Retina (tissue), 1 donor: Measurements from ENCODE around the gene LRRC32.

Source experiments
- DNase-seq: peaks from one replicate; pipeline ENCODE4 v3.0.0-alpha.2; 2016

The LRRC32 gene

DNA sequence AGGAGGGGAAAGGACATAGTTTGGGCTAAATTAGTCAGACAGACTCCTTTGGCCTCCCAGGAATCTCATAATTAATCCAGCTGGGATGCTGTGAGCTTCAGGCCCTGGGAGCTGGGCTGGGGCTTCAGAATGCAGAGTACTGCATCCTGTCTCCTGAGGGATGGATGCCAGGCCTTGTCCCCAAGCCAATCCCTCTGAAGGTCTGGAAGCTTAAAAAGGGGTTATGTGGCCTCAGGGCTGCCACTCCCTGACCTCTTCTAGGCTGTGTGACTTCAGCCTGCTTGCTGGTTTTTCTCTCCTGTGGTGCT is 6.9 kb upstream of the LRRC32 start:
- no peak for DNase-seq

DNA sequence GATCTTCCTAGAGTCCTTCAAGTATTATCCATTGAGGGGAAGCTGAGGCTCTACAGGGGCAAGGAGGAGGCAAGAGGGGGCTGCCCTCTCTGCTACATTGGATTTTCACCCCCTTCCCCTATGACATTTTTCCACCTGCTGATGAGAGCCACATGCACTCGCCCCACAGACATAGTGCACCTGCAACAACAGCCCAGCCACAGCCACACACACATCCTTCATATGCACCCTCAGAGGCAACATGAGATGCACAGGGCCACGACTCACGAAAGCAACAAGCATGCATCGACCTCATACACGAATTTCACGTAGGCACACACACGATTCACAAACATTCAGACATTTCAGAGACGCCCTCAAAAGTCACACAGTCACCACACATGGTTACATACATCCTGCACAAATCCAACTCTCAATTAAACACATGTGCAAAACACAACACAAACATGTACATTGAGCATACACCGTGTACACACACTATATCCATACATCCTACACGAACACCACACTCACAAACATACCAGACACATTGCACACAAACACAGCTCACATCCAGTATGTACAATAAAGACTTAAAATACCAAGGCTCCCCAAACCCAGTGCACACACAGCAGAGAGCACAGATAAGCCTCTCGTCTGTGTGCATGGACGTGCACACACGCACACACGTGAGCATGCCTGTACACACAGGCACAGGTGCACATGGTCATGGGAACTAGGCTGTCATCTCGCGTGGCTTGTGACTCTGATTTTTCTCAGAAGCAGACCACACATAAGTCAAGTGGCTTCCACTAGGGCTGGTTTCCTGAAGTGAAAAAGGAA is 6.3 kb upstream of the LRRC32 start:
- no peak for DNase-seq

DNA sequence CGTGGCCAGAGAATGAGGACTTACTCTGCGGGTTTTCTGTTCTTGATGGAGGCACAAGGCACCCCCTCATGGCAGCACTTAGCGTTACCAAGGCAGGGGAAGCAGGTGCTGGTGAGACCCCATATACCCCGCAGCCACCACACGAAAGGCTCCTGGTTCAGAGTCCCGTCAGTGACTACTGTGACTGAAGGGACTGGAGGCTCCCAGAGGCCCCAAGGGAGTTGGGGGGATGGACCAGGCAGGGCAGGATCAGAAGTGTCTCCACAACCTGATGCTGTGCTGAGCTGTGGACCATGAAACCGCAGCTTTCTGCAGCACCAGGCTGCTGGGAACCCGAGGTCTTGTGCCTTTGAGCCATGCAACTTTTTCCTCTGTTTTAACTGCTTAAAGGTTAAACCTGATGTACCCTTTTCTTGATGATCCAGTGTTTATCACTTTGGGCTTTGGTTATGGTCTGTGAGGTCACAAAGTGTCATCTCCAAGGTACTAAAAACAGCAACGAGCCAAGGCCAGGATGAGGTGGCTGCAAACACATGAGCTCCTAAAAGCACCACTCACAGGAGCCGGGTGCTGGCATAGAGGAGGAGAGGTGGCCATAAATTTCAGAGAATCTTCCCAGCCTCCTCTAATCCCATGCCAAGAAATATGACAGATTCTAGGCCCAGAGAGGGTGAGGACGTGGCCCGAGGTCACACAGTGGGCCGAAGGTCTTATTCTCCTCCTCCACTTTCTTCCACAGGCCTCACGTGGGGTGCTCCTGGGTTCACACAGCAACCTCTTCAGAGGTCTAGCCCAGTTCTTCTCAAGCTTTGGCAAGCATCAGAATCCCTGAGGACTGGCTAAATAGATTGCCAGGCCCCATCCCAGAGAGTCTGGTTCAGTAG is 4.2 kb upstream of the LRRC32 start:
- DNase-seq: no peak

DNA sequence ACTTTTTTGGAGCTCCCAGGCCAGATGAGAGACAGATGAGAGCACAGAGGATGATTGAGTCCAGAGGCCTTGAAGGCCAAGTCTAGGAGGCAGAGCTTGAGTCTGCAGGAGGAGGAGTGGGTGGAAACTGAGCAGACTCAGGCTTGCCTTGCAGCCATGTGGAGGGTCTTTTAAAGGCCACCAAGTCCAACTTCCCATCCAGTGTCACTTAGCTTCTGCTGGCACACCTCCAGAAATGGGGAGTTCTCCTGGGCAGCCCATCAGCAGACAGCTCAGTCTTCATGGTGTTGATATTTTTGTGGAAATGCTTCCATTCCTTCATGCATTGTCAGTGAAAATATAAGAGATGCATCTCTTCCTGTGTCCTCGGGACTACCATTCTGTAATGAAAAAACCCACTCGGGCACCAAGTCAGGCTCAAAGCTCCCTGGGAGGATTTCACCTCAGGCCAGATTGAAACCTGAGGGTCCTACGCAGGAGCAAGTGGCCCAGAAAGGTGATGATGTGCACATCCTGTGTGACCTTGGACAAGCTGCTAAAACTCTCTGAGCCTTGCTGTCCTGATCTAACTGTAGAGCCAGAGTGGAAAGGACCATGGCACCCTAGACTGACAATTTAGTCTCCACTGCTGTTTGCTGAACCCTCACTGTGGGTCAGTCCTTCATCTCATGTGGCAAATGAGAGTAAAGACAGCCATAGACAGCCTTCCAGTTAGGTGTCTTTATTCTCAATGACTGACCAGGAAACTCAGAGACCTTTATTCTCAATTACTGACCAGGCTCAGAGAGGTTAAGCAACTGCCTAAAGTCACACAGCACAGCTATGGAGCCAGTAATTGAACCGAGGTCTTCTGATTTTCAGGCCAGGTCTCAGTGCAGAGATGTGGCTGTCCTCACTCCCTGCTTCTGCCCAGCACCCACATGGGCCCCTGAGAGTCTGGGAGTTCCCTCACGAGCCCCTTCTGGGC is 2.9 kb upstream of the LRRC32 start:
- DNase-seq: no peak

DNA sequence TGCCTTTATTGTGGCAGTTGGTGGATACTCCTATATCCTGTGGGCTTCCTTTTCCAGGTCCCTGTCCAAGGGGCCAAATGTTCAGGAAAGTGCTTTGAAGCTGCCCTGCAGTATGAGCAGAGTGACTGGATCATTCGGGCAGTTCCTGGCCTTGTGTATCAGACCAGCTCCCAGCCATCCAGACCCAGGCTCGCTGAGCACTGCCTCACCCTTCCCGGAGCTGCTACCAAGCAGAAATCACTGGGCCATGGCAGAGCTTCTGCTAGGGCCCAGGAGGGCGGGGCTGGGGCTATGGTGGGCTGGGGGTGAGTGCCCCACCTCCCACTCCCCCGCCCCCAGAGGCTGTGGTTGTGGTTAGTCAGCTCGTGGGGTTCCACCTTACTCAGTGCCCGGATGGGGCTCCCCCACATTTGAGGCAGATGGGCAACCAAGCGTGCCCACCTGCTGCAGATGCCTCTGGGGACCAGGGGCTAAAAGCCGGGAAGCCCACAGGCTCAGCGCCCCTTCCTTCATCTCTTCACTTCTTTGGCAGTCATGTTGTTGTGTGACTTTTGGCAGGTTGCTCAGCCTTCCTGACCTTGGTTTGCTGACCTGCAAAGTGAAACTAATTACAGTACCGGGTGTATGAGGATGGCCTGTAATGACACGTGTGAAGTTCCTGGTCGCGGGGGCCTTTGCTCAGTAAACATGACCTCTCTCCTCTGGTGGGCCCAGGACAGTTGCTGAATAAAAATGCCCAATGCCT is 2.1 kb upstream of the LRRC32 start:
- DNase-seq: no peak

DNA sequence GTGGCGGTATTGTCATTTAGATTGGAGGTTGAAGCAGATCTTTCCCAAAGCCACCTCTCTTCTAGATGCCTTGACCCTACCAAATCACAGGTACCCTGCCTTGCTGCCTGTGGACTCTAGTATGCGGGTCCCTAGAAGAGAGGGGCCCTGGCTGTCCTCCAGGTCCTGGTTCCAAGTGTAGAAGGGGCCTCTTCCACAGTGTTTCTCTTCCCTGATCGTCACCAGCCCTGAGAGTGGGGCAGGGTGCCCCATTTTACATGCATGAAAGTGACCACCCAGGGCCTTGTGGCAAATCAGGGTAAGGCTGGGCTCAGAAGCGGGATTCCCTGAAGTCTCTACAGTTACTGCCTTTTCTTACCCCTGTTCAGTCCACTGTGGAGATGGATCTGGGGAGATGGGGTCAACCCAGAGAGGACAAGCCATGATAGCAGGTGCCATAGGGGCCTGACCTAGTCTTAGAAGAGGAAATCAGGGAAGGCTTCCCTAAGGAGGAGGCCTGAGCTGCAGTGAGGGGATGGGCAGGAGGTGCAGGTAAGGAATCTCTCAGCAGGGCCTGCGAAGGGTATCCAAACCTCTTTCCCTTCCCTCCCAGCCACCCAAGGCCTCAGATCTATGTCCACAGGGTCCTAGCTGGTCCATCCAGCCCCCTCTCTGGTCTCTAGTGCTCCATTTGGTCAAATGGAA is 1.2 kb upstream of the LRRC32 start:
- DNase-seq: no peak

DNA sequence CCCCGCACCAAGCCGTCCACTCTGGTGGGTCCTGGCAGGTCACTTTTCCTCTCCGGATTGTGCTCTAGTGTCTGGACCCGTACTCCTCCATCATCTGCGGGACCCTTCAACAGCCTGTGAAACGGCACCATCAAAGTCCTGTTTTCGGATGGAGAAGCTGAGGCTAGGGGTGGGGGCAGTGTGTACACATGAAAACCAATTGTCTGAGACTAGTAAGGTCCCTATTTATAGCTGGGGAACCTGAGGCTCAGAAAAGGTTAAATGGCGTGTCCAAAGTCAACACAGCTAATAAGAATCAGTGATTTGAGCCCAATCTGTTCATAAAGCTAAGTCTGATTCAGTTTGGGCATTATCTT is 668 bp upstream of the LRRC32 start:
- no peak for DNase-seq

DNA sequence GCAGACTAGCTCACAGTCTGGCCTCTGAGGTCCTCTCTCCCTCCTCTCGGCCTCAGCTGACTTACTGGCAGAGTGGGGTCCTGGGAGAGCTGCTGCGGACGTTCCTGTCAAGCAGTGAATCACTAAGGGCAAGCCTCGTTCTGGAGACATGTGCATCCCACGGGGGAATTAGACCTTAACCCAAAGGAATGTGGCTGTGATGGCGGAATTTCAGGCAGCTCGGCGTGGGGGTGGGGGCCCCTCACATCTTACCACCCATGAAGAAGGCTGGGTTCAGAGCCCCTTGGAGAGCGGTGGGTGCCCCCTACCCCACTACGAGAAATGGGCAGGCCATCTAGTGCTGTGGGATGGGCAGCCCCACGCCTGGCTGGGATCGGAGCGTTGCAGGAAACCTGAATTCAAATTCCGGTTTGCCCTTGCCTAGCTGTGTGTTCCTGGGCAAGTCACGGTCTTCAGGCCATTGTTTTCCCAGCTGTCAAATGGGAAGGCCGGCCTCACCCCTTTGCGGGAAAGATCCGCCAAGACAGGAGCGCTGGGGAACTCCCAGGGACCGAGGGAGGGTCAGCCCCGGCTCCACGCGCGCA is 554 bp downstream of the LRRC32 start:
- DNase-seq: no peak

DNA sequence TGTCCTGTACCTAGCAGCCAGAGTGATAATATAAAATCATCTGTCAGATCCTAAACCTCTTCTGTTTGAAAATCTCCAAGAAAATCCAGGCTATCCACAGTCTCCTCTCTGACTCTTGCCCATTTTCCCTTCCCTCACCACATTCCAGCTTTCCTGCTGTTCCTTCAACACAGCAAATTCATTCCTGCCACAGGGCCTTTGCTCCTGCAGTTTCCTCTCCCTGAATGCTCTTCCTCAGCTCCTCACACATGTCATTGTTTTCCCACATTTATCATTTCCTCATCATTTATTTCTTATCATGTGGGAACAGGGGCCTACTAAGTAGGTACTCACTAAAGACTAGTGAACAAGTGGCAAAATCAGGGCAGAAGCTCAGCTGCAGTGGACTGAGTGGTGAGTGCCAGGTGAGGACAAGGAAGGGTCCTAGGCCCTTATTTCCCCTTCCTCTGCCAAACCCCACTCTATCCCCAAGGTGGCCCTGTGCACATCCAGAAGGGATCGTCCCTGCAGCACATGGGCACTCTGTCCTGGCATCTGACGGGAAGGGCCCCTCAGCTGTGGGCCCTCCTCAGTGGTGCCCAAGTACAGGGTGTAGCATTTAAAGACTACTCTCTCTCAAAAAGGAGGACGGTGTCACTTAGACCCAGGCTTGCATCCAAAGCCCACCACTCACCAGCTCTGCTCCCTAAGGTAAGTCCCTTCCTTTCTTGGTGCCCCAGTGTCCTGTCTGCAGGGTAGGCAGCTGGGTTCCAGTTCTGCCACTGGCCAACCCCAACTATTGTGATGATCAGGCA is 2.0 kb downstream of the LRRC32 start:
- no peak for DNase-seq

DNA sequence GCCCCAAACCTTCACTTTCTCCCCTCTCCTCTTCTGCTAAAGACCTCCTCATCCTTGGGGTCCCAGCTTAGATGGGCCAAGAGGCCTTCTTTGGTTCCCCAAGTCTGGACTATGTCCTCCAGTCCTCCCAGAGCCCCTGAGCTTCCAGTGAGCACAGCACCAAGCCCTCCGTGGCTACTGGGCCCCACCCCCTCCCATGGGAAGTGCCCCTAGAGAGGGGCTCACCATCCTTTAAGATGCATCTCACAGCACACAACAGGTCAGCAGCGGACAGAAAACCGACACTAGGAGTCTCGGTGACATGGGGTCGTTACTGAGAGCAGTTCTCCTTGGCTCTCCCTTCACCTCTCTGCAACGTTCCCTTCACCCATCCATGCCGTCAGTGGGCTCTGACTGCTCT is 2.7 kb downstream of the LRRC32 start:
- DNase-seq: no peak

DNA sequence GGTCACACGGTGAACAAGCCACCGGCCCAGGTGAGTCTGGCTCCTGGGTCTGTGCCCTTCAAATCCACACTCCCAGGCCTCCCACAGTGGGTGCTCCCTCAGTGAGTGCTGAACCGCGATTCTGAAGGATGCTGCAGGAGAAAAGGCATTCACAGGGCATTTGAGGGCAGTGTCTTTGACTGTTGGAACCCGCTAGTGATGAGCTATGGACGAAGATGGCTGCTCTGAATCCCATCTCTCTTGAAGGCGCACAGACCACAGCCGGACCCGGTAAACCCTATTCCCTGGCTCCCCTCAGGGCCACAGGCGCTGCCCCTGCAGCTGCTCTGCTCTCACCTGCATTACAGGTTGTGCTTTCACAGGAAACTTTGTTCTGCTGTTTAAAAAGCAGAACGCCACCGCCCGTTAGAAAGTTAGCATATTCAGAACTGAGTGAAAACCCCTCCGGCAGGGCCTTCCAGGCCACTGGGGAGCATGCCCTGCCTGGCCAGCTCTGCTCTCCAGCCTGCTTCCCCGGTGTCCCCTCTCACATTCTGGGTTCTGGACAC is 3.2 kb downstream of the LRRC32 start:
- peak; percentile 1 for DNase-seq

DNA sequence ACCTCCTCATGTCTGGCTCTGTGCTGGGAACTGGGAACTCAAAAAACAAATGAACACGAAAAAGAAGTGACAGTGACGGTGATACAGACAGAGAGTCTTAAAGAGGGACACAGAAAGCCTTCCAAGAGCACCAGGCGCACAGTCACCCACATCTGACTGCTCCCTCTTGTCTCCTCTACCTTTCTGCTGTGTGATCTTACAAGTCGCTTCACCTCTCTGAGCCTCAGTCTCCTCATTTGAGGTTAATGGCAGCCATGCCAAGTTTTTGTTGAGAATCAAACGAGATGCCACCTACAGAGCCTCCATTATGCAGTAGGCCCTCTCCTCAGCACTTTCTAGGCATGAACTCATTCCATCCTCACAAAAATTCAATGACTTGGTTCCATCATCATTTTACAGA is 3.7 kb downstream of the LRRC32 start:
- peak; percentile 1 for DNase-seq

DNA sequence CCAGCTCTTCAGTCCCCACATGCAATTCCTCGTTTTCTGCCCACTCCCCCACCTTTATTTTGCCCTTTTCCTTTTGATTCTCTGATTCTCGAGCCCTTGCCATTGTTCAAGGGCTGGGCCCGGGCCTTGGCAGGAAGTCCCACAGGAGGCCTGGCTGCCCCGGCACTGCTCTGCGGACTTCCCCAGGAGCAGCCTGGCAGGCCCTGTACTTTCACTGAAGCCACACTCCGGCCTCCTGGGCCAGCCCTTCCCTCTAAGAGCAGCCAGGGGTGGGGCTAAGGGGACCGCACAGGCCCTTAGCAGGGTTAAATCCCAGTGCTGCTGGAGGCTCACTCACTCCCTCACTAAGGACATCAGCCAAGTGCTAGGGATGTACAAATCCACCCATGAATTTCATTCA is 4.1 kb downstream of the LRRC32 start:
- DNase-seq: no peak

DNA sequence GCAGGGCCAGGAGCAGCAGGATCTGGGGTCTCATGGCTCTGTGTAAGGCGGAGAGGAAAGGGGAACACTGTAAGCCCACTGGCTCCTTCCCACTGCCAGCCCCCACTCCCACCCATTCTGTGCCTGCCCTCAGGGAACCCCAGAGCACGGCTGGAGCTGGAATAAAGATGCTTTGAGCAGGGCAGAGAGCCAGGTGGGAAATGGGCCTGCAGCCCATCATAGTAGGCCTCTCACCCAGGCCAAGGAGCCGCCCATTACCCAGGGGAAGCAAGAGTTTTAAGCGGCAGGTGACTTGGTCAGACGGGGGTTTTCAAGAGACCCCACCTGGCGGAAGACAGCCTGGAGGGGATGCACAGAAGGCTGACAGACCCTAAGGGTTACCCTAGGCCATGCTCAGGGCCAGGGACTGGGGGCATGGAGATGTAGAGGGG is 4.6 kb downstream of the LRRC32 start:
- no peak for DNase-seq

DNA sequence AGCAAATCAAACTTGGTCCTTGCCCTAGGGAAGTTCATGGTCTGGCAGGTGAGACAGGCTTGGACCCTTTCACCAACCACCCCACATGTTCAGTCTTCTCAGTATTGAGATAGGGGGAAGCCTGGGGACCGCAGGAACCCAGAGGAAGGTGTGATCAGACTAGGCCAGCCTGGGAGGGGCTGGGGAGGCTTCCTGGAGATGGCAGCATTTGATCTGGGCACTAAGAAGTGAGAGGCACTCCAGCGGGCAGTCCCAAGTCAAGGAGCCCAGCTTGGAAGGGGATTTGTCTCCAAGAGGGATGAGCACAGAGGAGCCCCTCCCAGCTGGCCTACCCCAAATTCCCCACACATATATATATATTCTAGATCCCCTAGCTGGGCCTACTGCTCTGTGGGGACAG is 5.4 kb downstream of the LRRC32 start:
- no peak for DNase-seq

DNA sequence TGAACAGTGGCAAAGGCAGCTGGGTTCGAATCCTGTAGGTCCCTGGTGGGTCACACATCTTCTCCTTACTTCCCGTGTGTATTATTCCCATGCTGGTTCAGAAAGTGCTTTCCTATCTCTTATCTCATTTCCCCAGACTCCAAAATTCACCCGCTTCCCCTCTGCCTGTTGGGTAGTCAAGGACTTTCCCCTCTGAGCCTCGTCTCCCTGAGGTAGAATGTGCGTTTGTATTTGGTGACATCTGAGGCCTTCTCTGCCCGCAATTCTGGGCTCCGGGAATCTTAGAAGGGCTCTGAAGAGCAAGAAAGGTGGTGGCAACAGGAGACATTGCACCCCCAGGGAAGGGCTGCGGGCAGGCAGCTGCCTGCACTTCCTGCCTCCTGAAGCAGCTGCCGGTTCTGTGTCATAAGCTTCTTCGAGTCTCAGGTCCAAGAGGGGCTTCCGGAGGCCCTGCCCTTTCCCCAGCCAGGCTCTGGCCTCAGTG is 5.9 kb downstream of the LRRC32 start:
- no peak for DNase-seq

DNA sequence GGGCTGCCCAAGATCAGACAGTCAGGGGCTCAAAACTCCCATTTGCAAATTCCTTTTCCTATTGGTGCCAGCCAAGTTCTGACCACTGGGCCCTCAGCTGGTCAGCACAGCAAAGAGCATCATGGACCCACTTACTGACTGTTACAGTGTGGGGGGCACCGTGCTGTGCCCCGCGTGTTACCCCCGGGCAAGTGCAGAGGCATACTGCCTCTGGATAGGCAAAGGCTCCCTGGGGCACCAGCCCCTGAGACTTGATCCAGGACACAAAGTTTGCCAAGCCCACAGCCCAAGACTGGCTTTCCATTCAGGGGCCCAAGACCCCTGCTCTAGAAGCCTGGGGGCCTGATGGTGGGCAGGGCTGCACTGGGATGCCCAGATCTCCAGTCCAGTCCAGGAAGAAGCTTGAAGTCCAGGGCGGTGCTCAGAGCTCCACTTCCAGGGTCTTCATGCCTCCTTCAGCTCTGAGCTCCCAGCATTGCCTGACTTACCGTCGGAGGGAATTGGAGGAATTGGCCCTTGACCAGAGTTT is 6.6 kb downstream of the LRRC32 start:
- DNase-seq: no peak

DNA sequence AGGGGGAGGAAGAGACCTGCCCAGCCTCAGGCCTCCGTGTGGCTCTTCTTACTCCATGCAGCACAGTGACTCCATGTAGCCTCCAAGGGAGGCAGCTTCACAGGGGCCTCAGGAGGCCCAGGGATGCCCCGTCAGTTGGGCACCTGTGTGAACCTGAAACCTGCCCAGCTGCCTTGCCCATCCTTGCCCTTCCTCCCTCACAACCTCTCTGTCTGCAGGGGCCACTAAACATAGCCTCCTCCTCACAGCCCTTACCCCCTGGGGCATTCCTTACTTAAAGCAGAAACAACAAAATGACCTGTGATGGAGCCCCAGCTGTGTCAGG is 7.1 kb downstream of the LRRC32 start:
- no peak for DNase-seq

DNA sequence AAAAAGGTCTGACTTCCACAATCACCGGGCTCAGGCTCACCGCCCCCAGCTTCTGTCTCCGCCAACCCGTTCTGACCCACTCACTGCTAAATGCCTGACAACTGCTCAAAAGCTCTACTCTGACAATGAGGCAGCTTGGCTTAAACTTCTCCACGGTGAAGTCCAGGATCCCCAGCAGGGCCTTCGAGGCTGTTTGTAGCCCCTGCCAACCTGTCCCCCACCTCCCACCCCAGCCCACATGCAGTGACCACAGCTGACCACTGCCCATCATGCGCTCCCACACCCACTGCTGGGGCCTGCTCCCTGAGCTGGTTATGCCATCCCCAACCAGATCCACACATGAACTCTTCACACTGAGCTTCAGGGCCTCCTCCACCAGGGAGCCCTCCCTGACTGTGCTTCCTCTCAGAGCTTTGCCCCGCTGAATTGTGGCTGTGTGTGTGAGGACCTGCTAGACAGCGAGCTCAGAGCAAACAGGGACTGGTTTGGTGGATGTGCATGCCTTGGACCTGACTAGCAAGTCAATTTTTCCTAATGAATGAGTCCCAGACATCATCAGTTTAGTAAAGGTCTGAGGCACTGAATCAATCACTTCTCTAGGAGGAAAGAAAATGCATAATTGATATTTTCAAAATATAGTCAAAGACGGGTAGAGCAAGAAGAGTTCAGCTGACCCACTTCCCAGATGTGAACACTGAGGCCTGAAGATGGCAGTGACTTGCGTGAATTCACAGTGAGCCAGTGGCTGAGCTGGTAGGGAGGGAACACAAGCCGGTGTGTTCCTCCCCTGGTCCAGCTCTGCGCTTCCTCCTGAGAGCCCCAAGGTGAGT is 7.7 kb downstream of the LRRC32 start:
- DNase-seq: no peak
